HEK293 (cell line): ENCODE measurements around the gene SH3BGRL3.

Experiments used
- KLF10 ChIP-seq: fragments of 450-650 bp; IDR thresholded peaks from 2 replicates; pipeline ENCODE4 v1.5.1; 2018; ENCODE audit warnings: missing biosample characterization, mild to moderate bottlenecking, missing genetic modification characterization
- KLF16 ChIP-seq: fragments of 450-650 bp; formaldehyde crosslinking; IDR thresholded peaks from 2 replicates; pipeline ENCODE4 v1.5.1; 2017; ENCODE audit warnings: missing biosample characterization, missing genetic modification characterization
- ZNF416 ChIP-seq: fragments of 450-650 bp; formaldehyde crosslinking; IDR thresholded peaks from 2 replicates; pipeline ENCODE4 v1.5.1; 2016; ENCODE audit warnings: missing biosample characterization, missing genetic modification characterization
- ZNF626 ChIP-seq: fragments of 450-650 bp; sonication (Bioruptor Pico); formaldehyde crosslinking; IDR thresholded peaks from 2 replicates; pipeline ENCODE4 v1.5.1; 2018; ENCODE audit warnings: missing biosample characterization, missing genetic modification characterization, inconsistent platforms
- TF ChIP-seq, protein P1 (sequence below): fragments of 450-650 bp; formaldehyde crosslinking; IDR thresholded peaks from 2 replicates; pipeline ENCODE4 v1.5.1; 2016; ENCODE audit warnings: missing biosample characterization, missing genetic modification characterization
- TF ChIP-seq, protein P2 (sequence below): fragments of 450-650 bp; formaldehyde crosslinking; optimal IDR thresholded peaks from 2 replicates; pipeline ENCODE3; 2016; ENCODE audit warnings: missing biosample characterization, mild to moderate bottlenecking, missing genetic modification characterization
- TF ChIP-seq, protein P3 (sequence below): fragments of 450-650 bp; formaldehyde crosslinking; IDR thresholded peaks from 2 replicates; pipeline ENCODE4 v1.5.1; 2016; ENCODE audit warnings: missing biosample characterization, missing genetic modification characterization
- TF ChIP-seq, protein P4 (sequence below): fragments of 450-650 bp; formaldehyde crosslinking; IDR thresholded peaks from 2 replicates; pipeline ENCODE4 v1.5.1; 2017; ENCODE audit warnings: missing biosample characterization, missing genetic modification characterization

DNA sequence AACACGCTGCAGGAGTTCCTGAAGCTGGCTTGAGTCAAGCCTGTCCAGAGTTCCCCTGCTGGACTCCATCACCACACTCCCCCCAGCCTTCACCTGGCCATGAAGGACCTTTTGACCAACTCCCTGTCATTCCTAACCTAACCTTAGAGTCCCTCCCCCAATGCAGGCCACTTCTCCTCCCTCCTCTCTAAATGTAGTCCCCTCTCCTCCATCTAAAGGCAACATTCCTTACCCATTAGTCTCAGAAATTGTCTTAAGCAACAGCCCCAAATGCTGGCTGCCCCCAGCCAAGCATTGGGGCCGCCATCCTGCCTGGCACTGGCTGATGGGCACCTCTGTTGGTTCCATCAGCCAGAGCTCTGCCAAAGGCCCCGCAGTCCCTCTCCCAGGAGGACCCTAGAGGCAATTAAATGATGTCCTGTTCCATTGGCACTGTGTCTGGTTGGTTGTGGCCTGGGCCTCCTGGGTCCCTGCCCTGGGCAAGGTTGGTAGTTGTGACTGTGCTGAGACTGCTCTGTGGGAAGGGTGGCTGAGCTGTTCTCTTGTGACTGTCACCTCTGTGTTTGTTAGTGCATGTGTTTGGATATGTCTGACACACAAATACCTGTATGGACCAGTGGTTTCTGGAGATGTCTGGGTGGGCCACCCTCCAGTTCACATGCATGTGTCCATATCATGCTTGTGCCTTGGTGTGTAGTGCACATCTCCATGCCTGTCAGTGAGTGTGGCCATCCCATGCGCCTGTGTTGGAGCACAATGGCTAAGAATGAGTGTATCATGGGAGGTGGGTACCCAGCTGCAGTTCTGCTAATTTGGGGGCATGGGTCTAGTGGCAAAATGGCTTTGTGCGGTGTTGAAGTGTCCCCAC, 1.4 kb downstream of the SH3BGRL3 start:
- TF ChIP-seq, protein P1, sequence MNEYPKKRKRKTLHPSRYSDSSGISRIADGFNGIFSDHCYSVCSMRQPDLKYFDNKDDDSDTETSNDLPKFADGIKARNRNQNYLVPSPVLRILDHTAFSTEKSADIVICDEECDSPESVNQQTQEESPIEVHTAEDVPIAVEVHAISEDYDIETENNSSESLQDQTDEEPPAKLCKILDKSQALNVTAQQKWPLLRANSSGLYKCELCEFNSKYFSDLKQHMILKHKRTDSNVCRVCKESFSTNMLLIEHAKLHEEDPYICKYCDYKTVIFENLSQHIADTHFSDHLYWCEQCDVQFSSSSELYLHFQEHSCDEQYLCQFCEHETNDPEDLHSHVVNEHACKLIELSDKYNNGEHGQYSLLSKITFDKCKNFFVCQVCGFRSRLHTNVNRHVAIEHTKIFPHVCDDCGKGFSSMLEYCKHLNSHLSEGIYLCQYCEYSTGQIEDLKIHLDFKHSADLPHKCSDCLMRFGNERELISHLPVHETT: no peak
- TF ChIP-seq, protein P2, sequence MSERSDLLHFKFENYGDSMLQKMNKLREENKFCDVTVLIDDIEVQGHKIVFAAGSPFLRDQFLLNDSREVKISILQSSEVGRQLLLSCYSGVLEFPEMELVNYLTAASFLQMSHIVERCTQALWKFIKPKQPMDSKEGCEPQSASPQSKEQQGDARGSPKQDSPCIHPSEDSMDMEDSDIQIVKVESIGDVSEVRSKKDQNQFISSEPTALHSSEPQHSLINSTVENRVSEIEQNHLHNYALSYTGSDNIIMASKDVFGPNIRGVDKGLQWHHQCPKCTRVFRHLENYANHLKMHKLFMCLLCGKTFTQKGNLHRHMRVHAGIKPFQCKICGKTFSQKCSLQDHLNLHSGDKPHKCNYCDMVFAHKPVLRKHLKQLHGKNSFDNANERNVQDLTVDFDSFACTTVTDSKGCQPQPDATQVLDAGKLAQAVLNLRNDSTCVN (tag by site-specific recombination): no peak
- no peak for TF ChIP-seq KLF10 (tag by site-specific recombination)
- TF ChIP-seq, protein P3, sequence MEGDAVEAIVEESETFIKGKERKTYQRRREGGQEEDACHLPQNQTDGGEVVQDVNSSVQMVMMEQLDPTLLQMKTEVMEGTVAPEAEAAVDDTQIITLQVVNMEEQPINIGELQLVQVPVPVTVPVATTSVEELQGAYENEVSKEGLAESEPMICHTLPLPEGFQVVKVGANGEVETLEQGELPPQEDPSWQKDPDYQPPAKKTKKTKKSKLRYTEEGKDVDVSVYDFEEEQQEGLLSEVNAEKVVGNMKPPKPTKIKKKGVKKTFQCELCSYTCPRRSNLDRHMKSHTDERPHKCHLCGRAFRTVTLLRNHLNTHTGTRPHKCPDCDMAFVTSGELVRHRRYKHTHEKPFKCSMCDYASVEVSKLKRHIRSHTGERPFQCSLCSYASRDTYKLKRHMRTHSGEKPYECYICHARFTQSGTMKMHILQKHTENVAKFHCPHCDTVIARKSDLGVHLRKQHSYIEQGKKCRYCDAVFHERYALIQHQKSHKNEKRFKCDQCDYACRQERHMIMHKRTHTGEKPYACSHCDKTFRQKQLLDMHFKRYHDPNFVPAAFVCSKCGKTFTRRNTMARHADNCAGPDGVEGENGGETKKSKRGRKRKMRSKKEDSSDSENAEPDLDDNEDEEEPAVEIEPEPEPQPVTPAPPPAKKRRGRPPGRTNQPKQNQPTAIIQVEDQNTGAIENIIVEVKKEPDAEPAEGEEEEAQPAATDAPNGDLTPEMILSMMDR (tag by site-specific recombination): no peak
- TF ChIP-seq, protein P4, sequence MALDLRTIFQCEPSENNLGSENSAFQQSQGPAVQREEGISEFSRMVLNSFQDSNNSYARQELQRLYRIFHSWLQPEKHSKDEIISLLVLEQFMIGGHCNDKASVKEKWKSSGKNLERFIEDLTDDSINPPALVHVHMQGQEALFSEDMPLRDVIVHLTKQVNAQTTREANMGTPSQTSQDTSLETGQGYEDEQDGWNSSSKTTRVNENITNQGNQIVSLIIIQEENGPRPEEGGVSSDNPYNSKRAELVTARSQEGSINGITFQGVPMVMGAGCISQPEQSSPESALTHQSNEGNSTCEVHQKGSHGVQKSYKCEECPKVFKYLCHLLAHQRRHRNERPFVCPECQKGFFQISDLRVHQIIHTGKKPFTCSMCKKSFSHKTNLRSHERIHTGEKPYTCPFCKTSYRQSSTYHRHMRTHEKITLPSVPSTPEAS (tag by site-specific recombination): no peak
- no peak for TF ChIP-seq KLF16 (tag by site-specific recombination)
- TF ChIP-seq ZNF416 (tag by site-specific recombination): no peak
- no peak for TF ChIP-seq ZNF626
